PC-3 (cell line): ENCODE results near the gene LCLAT1. TPM values are rescaled to one million over a fixed set of nuclear protein-coding genes. Genes with fewer than 3 reads are reported as not detected.
"Not testable (repeated sequence)": the region's sequence is repeated elsewhere in the genome, so short reads cannot be mapped to it uniquely, and the experiment has no call there.

Source experiments
- ATAC-seq: fragments of 200-7000 bp; cut with Tn5 transposase; 2 replicates; pipeline ENCODE4 v1.9.1; 2020; ENCODE audit warnings: mild to moderate bottlenecking, moderate library complexity
- BruUV-seq: library from RNA; stranded (reverse); fragments of 400-500 nt; replicated peaks from 2 replicates; lab custom pipeline; 2021; lab: Mats Ljungman, UMichigan
- CTCF ChIA-PET: fragments of 300-600 bp; sonication (Branson Sonifier 250); formaldehyde crosslinking; loops from one replicate; lab custom pipeline; 2022; ENCODE audit warnings: antibody characterized with exemption; lab: Charles Lee
- POLR2A ChIA-PET: fragments of 300-600 bp; sonication (Branson Sonifier 250); formaldehyde crosslinking; loops from one replicate; lab custom pipeline; 2022; ENCODE audit warnings: antibody characterized with exemption; ENCODE audit not compliant: unreplicated experiment; lab: Charles Lee
- DNase-seq: peaks from one replicate; pipeline ENCODE4 v3.0.0-alpha.2; 2015
- H2AFZ ChIP-seq: fragments of 300-600 bp; sonication (generic); 2 replicates; pipeline ENCODE4 v1.6.0; 2016; ENCODE audit warnings: antibody characterized with exemption, low read length
- H3F3A ChIP-seq: fragments of 300-600 bp; sonication (generic); one replicate; pipeline ENCODE4 v1.6.0; 2017; ENCODE audit warnings: antibody characterized with exemption, low read length, control low read depth, mild to moderate bottlenecking; ENCODE audit not compliant: unreplicated experiment
- H3K27ac ChIP-seq: fragments of 300-600 bp; sonication (generic); 2 replicates; pipeline ENCODE4 v1.5.1; 2016; ENCODE audit warnings: mild to moderate bottlenecking, low read length
- H3K27me3 ChIP-seq: fragments of 300-600 bp; sonication (generic); 2 replicates; pipeline ENCODE4 v1.6.1; 2016; ENCODE audit warnings: low read length, mixed read lengths
- H3K36me3 ChIP-seq: fragments of 300-600 bp; sonication (generic); 2 replicates; pipeline ENCODE4 v1.6.1; 2016; ENCODE audit warnings: low read depth, mixed run types, low read length, mixed read lengths
- H3K4me1 ChIP-seq: fragments of 300-600 bp; sonication (generic); 2 replicates; pipeline ENCODE4 v1.5.1; 2016; ENCODE audit warnings: low read length; ENCODE audit not compliant: insufficient read depth
- H3K4me2 ChIP-seq: fragments of 300-600 bp; sonication (generic); 2 replicates; pipeline ENCODE4 v1.6.0; 2016; ENCODE audit warnings: low read length
- H3K4me3 ChIP-seq: fragments of 300-600 bp; sonication (generic); 2 replicates; pipeline ENCODE4 v1.5.1; 2016; ENCODE audit warnings: mild to moderate bottlenecking, low read length, mixed read lengths
- H3K79me2 ChIP-seq: fragments of 300-600 bp; sonication (generic); 2 replicates; pipeline ENCODE4 v1.6.1; 2017; ENCODE audit warnings: low read length, mixed read lengths
- H3K9ac ChIP-seq: fragments of 300-600 bp; sonication (generic); 2 replicates; pipeline ENCODE4 v1.6.0; 2016; ENCODE audit warnings: mild to moderate bottlenecking, low read length
- H3K9me2 ChIP-seq: fragments of 300-600 bp; sonication (generic); replicated peaks from 2 replicates; pipeline ENCODE4 v1.6.1; 2016; ENCODE audit warnings: mixed run types, low read length, mixed read lengths
- H3K9me3 ChIP-seq: fragments of 300-600 bp; sonication (generic); 2 replicates; pipeline ENCODE4 v1.6.1; 2016; ENCODE audit warnings: low read length, mixed read lengths
- H4K20me1 ChIP-seq: fragments of 300-600 bp; sonication (generic); 2 replicates; pipeline ENCODE4 v1.6.1; 2016; ENCODE audit warnings: low read length, mixed read lengths
- CTCF ChIP-seq: fragments of 300-600 bp; sonication (generic); conservative IDR thresholded peaks from 2 replicates; pipeline ENCODE4 v1.5.1; 2017; ENCODE audit warnings: antibody characterized with exemption, low read depth, mild to moderate bottlenecking, low read length
- EZH2 ChIP-seq: fragments of 300-600 bp; sonication (generic); IDR thresholded peaks from one replicate; pipeline ENCODE4 v1.6.1; 2017; ENCODE audit warnings: antibody characterized with exemption, mild to moderate bottlenecking, low read length; ENCODE audit not compliant: unreplicated experiment
- EZH2phosphoT487 ChIP-seq: fragments of 300-600 bp; sonication (generic); IDR thresholded peaks from 2 replicates; pipeline ENCODE4 v1.6.1; 2018; ENCODE audit warnings: mild to moderate bottlenecking, antibody characterized with exemption, low read length, borderline replicate concordance
- intact Hi-C: fragments of 100-400 bp; cut with micrococcal nuclease; formaldehyde crosslinking; loops from 2 replicates; pipeline ENCODE4 v1.9.0; 2023
- total RNA-seq: library from RNA; depleted of rRNA; stranded (reverse); fragments of >200 nt; gene quantifications from 2 replicates; pipeline ENCODE4 v1.2.3, GENCODE V29; 2014

Gene LCLAT1
- total RNA-seq, 1 experiment from 2014 or later = 22.0 TPM

- no peaks in the 10 kb centered on the region for H3K9me2 ChIP-seq
- no peaks in the 10 kb centered on the region for H3F3A ChIP-seq
- peaks cover 36% of the 10 kb centered on the region for H3K79me2 ChIP-seq
- H2AFZ ChIP-seq = no peak overlapping the region
- no TSS peak for BruUV-seq
- peaks cover 7% of the 10 kb centered on the region for H4K20me1 ChIP-seq
- no peak overlapping the region for H3K4me3 ChIP-seq
- no peaks in the 10 kb centered on the region for H3K9me3 ChIP-seq
- intact Hi-C loops = no loop called here
- TF ChIP-seq CTCF = no peak
- no peak for TF ChIP-seq EZH2phosphoT487
- TF ChIP-seq EZH2 = no peak
- ChIA-PET CTCF (no interaction called here), POLR2A (no interaction called here)
- ATAC-seq (no peak), DNase-seq (no peak)
- H3K4me1 ChIP-seq = peaks cover 2% of the 10 kb centered on the region
- H3K4me2 ChIP-seq = no peak overlapping the region
- no peak overlapping the region for H3K9ac ChIP-seq
- H3K27ac ChIP-seq = no peak overlapping the region
- peaks cover 12% of the 10 kb centered on the region for H3K36me3 ChIP-seq
- no peaks in the 10 kb centered on the region for H3K27me3 ChIP-seq
Measured at GRCh38 chr2:30505500-30506180, 58.6 kb downstream of the LCLAT1 start.

GRCh38 chr2:30507460-30507859 lies 60.4 kb downstream of the LCLAT1 start:
- H3K4me1 ChIP-seq = peaks cover 17% of the 10 kb centered on the region
- H3K9ac ChIP-seq, BruUV-seq, DNase-seq, ATAC-seq, intact Hi-C loops, H3K27ac ChIP-seq, CTCF ChIA-PET, H3K4me3 ChIP-seq, H3K4me2 ChIP-seq, H3K36me3 ChIP-seq, H2AFZ ChIP-seq, H3K9me2 ChIP-seq, H3K9me3 ChIP-seq, H3K27me3 ChIP-seq, H3F3A ChIP-seq, POLR2A ChIA-PET: not testable (repeated sequence)
- H4K20me1 ChIP-seq = peaks cover 18% of the 10 kb centered on the region
- peaks cover 49% of the 10 kb centered on the region for H3K79me2 ChIP-seq

GRCh38 chr2:30509716-30510115 lies 62.7 kb downstream of the LCLAT1 start:
- Histone ChIP-seq H3K4me2 (no peak overlapping the region), H3K79me2 (peaks cover 66% of the 10 kb centered on the region), H3K27ac (no peak overlapping the region), H3F3A (no peaks in the 10 kb centered on the region), H2AFZ (no peak overlapping the region), H3K4me3 (no peak overlapping the region), H3K27me3 (no peaks in the 10 kb centered on the region), H3K9me2 (no peaks in the 10 kb centered on the region), H3K9ac (no peak overlapping the region), H3K9me3 (no peaks in the 10 kb centered on the region), H4K20me1 (peaks cover 23% of the 10 kb centered on the region), H3K36me3 (no peaks in the 10 kb centered on the region), H3K4me1 (peaks cover 35% of the 10 kb centered on the region)
- no TSS peak for BruUV-seq
- ATAC-seq (no peak), DNase-seq (no peak)
- CTCF ChIA-PET = no interaction called here
- no peak for TF ChIP-seq CTCF
- TF ChIP-seq EZH2 = no peak
- TF ChIP-seq EZH2phosphoT487 = no peak
- intact Hi-C loops = loop anchor here (5.0 to 10.0 kb wide), 2 partner anchors 83 to 155 kb away; no protein-coding TSS in a partner anchor
- POLR2A ChIA-PET = no interaction called here
